Measurements from ENCODE around the gene MKS1. TPM values are rescaled to one million over a fixed set of nuclear protein-coding genes. Genes with fewer than 3 reads are reported as not detected.

The MKS1 gene
- total and polyA plus RNA-seq, 2 of the 8 experiments (the other 6 are each of a cell fraction or from before 2014, with no cell fraction given), result 12.0 to 21.7 TPM

DNA sequence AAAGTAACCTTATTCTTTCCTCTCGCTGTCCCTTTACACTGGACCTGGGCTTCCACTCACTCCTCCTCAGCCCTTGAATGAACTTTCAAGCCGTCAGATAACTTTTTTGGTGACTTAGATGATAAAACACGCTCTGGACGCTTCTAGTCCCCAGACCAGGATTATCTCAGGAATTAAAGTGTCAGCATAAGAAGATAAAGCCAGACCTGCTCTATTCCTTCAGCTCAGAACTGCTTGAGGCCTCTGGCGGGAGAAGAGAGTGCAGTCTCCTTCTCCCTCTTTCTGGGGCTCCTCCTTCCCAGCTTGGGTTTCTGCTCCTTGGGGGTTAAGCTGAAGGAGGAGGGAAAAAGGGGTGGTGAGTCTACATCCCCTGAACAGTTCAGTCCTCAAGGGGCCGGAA is 25.9 kb upstream of the MKS1 start (continued):
- TF ChIP-seq NRF1 (IDR thresholded peaks at IDR 0.05; ENCODE audit: low read depth, low read length) (no peak), POU5F1 (IDR thresholded peaks at IDR 0.05; ENCODE audit: low read depth, low read length) (no peak), RFX5 (IDR thresholded peaks at IDR 0.05; ENCODE audit: borderline replicate concordance, low read depth, low read length) (no peak), ZNF274 (IDR thresholded peaks at IDR 0.05; ENCODE audit: borderline replicate concordance, extremely low read depth, low read length) (no peak), RXRA (IDR thresholded peaks at IDR 0.05; ENCODE audit: insufficient read depth, low read depth, low read length) (no peak), HDAC2 (IDR thresholded peaks at IDR 0.05; ENCODE audit: borderline replicate concordance in 1 of 2, low read depth in 2 of 2, low read length in 2 of 2) (no peak), TCF12 (IDR thresholded peaks at IDR 0.05; ENCODE audit: low read depth, low read length) (no peak), RAD21 (IDR thresholded peaks at IDR 0.05 in 1 of 2, conservative IDR thresholded peaks at IDR 0.05 in 1 of 2; ENCODE audit: low read depth in 2 of 2, low read length in 2 of 2) (no peak)
- TF ChIP-seq, protein P1, sequence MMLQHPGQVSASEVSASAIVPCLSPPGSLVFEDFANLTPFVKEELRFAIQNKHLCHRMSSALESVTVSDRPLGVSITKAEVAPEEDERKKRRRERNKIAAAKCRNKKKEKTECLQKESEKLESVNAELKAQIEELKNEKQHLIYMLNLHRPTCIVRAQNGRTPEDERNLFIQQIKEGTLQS (IDR thresholded peaks at IDR 0.05; ENCODE audit: insufficient read depth, low read depth, low read length), result no peak

Data from H1 (cell line).